IMR-90 (cell line): ENCODE measurements around the gene RPP21. TPM values are rescaled to one million over a fixed set of nuclear protein-coding genes. Genes with fewer than 3 reads are reported as not detected.

ENCODE experiments used
- ATAC-seq: fragments of 200-7000 bp; cut with Tn5 transposase; 2 replicates; pipeline ENCODE4 v1.9.1; 2020; ENCODE audit warnings: low read depth, mild to moderate bottlenecking, moderate library complexity
- BruUV-seq: library from RNA; stranded (reverse); fragments of 400-500 nt; replicated peaks from 2 replicates; lab custom pipeline; 2021; lab: Mats Ljungman, UMichigan
- CTCF ChIA-PET: fragments of 300-600 bp; formaldehyde crosslinking; extraction: SDS; loops from one replicate; lab custom pipeline; 2021; ENCODE audit warnings: antibody characterized with exemption; lab: Yijun Ruan, JAX
- POLR2A ChIA-PET: fragments of 300-600 bp; sonication (Branson Sonifier 250); formaldehyde crosslinking; loops from one replicate; lab custom pipeline; 2022; ENCODE audit warnings: antibody characterized with exemption; ENCODE audit not compliant: unreplicated experiment; lab: Charles Lee
- DNase-seq: peaks from one replicate; pipeline ENCODE4 v3.0.0; 2013
- H2AFZ ChIP-seq: replicated peaks from 2 replicates; pipeline ENCODE3; 2013; ENCODE audit warnings: low read length, mild to moderate bottlenecking; ENCODE audit not compliant: poor library complexity
- H2AK5ac ChIP-seq: 2 replicates; pipeline ENCODE4 v1.6.1; 2013; ENCODE audit warnings: low read depth, low read length, inconsistent platforms
- H2AK9ac ChIP-seq: replicated peaks from 2 replicates; pipeline ENCODE3; 2013; ENCODE audit warnings: mild to moderate bottlenecking, low read depth, low read length, moderate library complexity; ENCODE audit not compliant: poor library complexity
- H2BK120ac ChIP-seq: 2 replicates; pipeline ENCODE4 v1.6.1; 2013; ENCODE audit warnings: low read depth, low read length, inconsistent platforms
- H2BK15ac ChIP-seq: 3 replicates; pipeline ENCODE4 v1.6.1; 2013; ENCODE audit warnings: low read depth, low read length, inconsistent platforms
- H2BK20ac ChIP-seq: 2 replicates; pipeline ENCODE4 v1.6.1; 2013; ENCODE audit warnings: low read depth, mild to moderate bottlenecking, inconsistent platforms, low read length, moderate library complexity
- H2BK5ac ChIP-seq: 2 replicates; pipeline ENCODE4 v1.6.1; 2013; ENCODE audit warnings: mild to moderate bottlenecking, low read depth, low read length, inconsistent platforms; ENCODE audit not compliant: poor library complexity, severe bottlenecking
- H3K14ac ChIP-seq: replicated peaks from 2 replicates; pipeline ENCODE4 v1.6.1; 2013; ENCODE audit warnings: low read depth, low read length, inconsistent platforms
- H3K18ac ChIP-seq: 2 replicates; pipeline ENCODE4 v1.6.1; 2013; ENCODE audit warnings: low read depth, low read length, control low read depth
- H3K23ac ChIP-seq: 2 replicates; pipeline ENCODE4 v1.6.1; 2013; ENCODE audit warnings: low read depth, low read length, inconsistent platforms
- H3K27ac ChIP-seq: 2 replicates; pipeline ENCODE4 v1.5.1; 2013; ENCODE audit warnings: mild to moderate bottlenecking, control low read depth, low read length; ENCODE audit not compliant: insufficient read depth
- H3K27me3 ChIP-seq: 2 replicates; pipeline ENCODE4 v1.6.1; 2013; ENCODE audit warnings: low read length; ENCODE audit not compliant: control insufficient read depth, insufficient read depth
- H3K36me3 ChIP-seq: 2 replicates; pipeline ENCODE4 v1.6.1; 2013; ENCODE audit warnings: low read length, mixed read lengths; ENCODE audit not compliant: control insufficient read depth, insufficient read depth
- H3K4ac ChIP-seq: 2 replicates; pipeline ENCODE4 v1.6.1; 2013; ENCODE audit warnings: low read depth, low read length, inconsistent platforms
- H3K4me1 ChIP-seq: 2 replicates; pipeline ENCODE4 v1.6.1; 2013; ENCODE audit warnings: low read length, mixed read lengths; ENCODE audit not compliant: control insufficient read depth, insufficient read depth
- H3K4me2 ChIP-seq: 2 replicates; pipeline ENCODE4 v1.6.1; 2013; ENCODE audit warnings: low read depth, mild to moderate bottlenecking, control low read depth, low read length, moderate library complexity
- H3K4me3 ChIP-seq: 2 replicates; pipeline ENCODE4 v1.5.1; 2013; ENCODE audit warnings: low read depth, mild to moderate bottlenecking, control low read depth, low read length, moderate library complexity; ENCODE audit not compliant: insufficient read depth
- H3K56ac ChIP-seq: 2 replicates; pipeline ENCODE4 v1.6.1; 2013; ENCODE audit warnings: low read length, inconsistent platforms; ENCODE audit not compliant: insufficient read depth; ENCODE audit errors: extremely low read depth
- H3K79me1 ChIP-seq, 2 experiments: 2 replicates each; pipeline ENCODE4 v1.6.1; 2013; ENCODE audit warnings: low read length in 2 of 2, inconsistent platforms in 1 of 2, low read depth in 1 of 2
- H3K9ac ChIP-seq: 2 replicates; pipeline ENCODE4 v1.6.1; 2013; ENCODE audit warnings: low read depth, low read length, control low read depth
- H3K9me1 ChIP-seq: 2 replicates; pipeline ENCODE4 v1.6.1; 2013; ENCODE audit warnings: low read length, inconsistent platforms; ENCODE audit not compliant: insufficient read depth
- H3K9me3 ChIP-seq: 2 replicates; pipeline ENCODE4 v1.6.1; 2013; ENCODE audit warnings: low read length; ENCODE audit not compliant: control insufficient read depth, insufficient read depth
- H4K20me1 ChIP-seq: 2 replicates; pipeline ENCODE4 v1.6.1; 2013; ENCODE audit warnings: low read length, inconsistent platforms; ENCODE audit not compliant: insufficient read depth
- H4K5ac ChIP-seq: 2 replicates; pipeline ENCODE4 v1.6.1; 2013; ENCODE audit warnings: mild to moderate bottlenecking, low read depth, low read length, control low read depth
- H4K8ac ChIP-seq, 2 experiments: 2 replicates each; pipeline ENCODE4 v1.6.1; 2013; ENCODE audit warnings: low read depth in 2 of 2, low read length in 2 of 2, control low read depth in 1 of 2, inconsistent platforms in 1 of 2
- H4K91ac ChIP-seq: 2 replicates; pipeline ENCODE4 v1.6.1; 2013; ENCODE audit warnings: low read depth, low read length, inconsistent platforms; ENCODE audit not compliant: insufficient read depth
- CHD1 ChIP-seq: IDR thresholded peaks from 2 replicates; pipeline ENCODE4 v1.6.1; 2012; ENCODE audit warnings: low read depth, low read length, improper control_type of control experiment
- FOS ChIP-seq: fragments of 150-350 bp; IDR thresholded peaks from 2 replicates; pipeline ENCODE4 v1.6.1; 2016; ENCODE audit warnings: low read depth, low read length
- NFE2L2 ChIP-seq: fragments of 150-350 bp; IDR thresholded peaks from 2 replicates; pipeline ENCODE4 v1.6.1; 2016; ENCODE audit warnings: low read depth, mild to moderate bottlenecking, low read length
- POLR2A ChIP-seq: IDR thresholded peaks from 2 replicates; pipeline ENCODE4 v1.6.1; 2012; ENCODE audit warnings: mild to moderate bottlenecking, low read depth, low read length
- RAD21 ChIP-seq: IDR thresholded peaks from 2 replicates; pipeline ENCODE4 v1.6.1; 2012; ENCODE audit warnings: low read length, improper control_type of control experiment
- RCOR1 ChIP-seq: IDR thresholded peaks from 2 replicates; pipeline ENCODE4 v1.6.1; 2012; ENCODE audit warnings: mild to moderate bottlenecking, low read length, improper control_type of control experiment; ENCODE audit not compliant: insufficient replicate concordance
- RFX5 ChIP-seq: IDR thresholded peaks from 2 replicates; pipeline ENCODE4 v1.8.0; 2012; ENCODE audit warnings: low read depth, mild to moderate bottlenecking, low read length, moderate library complexity
- SMC3 ChIP-seq: fragments of 150-350 bp; IDR thresholded peaks from 2 replicates; pipeline ENCODE4 v1.6.1; 2016; ENCODE audit warnings: low read depth, mild to moderate bottlenecking, antibody characterized with exemption, low read length, moderate library complexity
- WGBS, 2 experiments: methylation state at CpG; one replicate each; pipeline versions ENCODE4 v1.1.5 to v1.1.7; 2013; ENCODE audit warnings: missing lambda C conversion rate in 2 of 2; ENCODE audit not compliant: insufficient read length in 1 of 2; ENCODE audit errors: extremely low coverage in 2 of 2; 5-methylcytosine and 5-hydroxymethylcytosine counted together
- dilution Hi-C: fragments of 300-500 bp; cut with HindIII; formaldehyde crosslinking; loops from one replicate; pipeline ENCODE4 v1.14.3; 2018; ENCODE audit warnings: low sequenced_read_pairs; ENCODE audit not compliant: unreplicated experiment
- in situ Hi-C: fragments of 300-500 bp; cut with MboI; formaldehyde crosslinking; loops from 3 replicates; pipeline ENCODE4 v1.14.3; 2019; ENCODE audit warnings: low sequenced_read_pairs, inconsistent platforms, mixed read lengths
- intact Hi-C: fragments of 100-400 bp; cut with micrococcal nuclease; formaldehyde crosslinking; loops from 2 replicates; pipeline ENCODE4 v1.10.0; 2022
- polyA plus RNA-seq, 3 experiments: library from polyadenylated mRNA; depleted of rRNA; stranded (reverse); fragments of >200 nt; gene quantifications; 2 replicates each; pipeline ENCODE4 v1.2.3, GENCODE V29; 2012; ENCODE audit warnings: low replicate concordance in 1 of 3
- total RNA-seq: library from RNA; depleted of rRNA; stranded (reverse); fragments of >200 nt; gene quantifications from 2 replicates; pipeline ENCODE4 v1.2.3, GENCODE V29; 2012
- TF ChIP-seq, protein P1 (sequence below): fragments of 150-350 bp; IDR thresholded peaks from 2 replicates; pipeline ENCODE4 v1.6.1; 2017; ENCODE audit warnings: mild to moderate bottlenecking, antibody characterized with exemption, low read length, low read depth

Gene RPP21
- total and polyA plus RNA-seq, 2 of the 4 experiments (the other 2 are of a cell fraction) = 28.9 to 79.1 TPM

DNA sequence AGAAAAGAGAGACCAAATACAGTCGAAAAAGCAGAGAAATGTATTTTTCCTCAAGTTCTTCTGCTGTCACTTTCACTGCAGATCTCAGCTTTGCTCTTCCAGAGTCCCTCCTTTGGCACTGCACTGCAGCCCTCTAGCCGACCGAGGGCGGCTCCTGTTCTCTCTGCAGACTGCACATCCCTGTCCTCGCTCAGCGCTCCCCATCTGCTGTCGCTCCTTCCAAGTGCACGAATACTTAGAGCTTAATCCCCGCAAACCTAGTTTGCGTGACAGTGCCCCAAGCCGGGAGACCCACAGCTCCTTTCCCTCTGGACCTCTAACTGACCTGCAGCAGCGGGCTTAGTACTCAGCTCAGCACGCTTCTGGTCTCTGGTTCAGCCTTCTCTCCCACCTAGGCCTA, 15.2 kb downstream of the RPP21 start:
- Histone ChIP-seq H4K91ac (no peak overlapping the region), H3K56ac (no peak overlapping the region), H3K36me3 (no peaks in the 10 kb centered on the region), H3K4me3 (no peak overlapping the region), H2BK5ac (no peak overlapping the region), H3K79me1 (no peaks in the 10 kb centered on the region), H2BK15ac (no peak overlapping the region), H2AK9ac (no peak overlapping the region), H4K20me1 (no peaks in the 10 kb centered on the region), H3K9ac (no peak overlapping the region), H3K27me3 (peaks cover 56% of the 10 kb centered on the region), H3K4me1 (no peaks in the 10 kb centered on the region), H2AFZ (no peak overlapping the region), H3K4me2 (no peak overlapping the region), H3K18ac (no peak overlapping the region), H4K8ac (no peak overlapping the region), H3K9me1 (no peaks in the 10 kb centered on the region), H2BK20ac (no peak overlapping the region), H3K4ac (no peak overlapping the region), H2BK120ac (no peak overlapping the region), H2AK5ac (no peak overlapping the region), H4K5ac (no peak overlapping the region), H3K9me3 (peaks cover 3% of the 10 kb centered on the region; the same call in 1 of the 2 replicates), H3K14ac (no peak overlapping the region), H3K23ac (no peak overlapping the region), H3K27ac (no peak overlapping the region)
- TF ChIP-seq NFE2L2 = no peak
- TF ChIP-seq RFX5 = no peak
- TF ChIP-seq POLR2A = no peak
- TF ChIP-seq RCOR1 = no peak
- no peak for TF ChIP-seq CHD1
- no peak for TF ChIP-seq RAD21
- TF ChIP-seq, protein P1, sequence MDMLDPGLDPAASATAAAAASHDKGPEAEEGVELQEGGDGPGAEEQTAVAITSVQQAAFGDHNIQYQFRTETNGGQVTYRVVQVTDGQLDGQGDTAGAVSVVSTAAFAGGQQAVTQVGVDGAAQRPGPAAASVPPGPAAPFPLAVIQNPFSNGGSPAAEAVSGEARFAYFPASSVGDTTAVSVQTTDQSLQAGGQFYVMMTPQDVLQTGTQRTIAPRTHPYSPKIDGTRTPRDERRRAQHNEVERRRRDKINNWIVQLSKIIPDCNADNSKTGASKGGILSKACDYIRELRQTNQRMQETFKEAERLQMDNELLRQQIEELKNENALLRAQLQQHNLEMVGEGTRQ = no peak
- no peak for TF ChIP-seq FOS
- TF ChIP-seq SMC3 = no peak
- dilution Hi-C loops = no loop called here
- BruUV-seq = no TSS peak
- in situ Hi-C loops = no loop called here
- intact Hi-C loops = no loop called here
- ATAC-seq (no peak), DNase-seq (no peak)
- POLR2A ChIA-PET = no interaction called here
- WGBS, 2 experiments = 35% methylated on average over 12 of the region's 13 CpGs; no CpG with 5 or more reads in 1 of the 2 experiments
- CTCF ChIA-PET = no interaction called here
